Stromal cell of bone marrow (primary cell): ENCODE data around the gene RAPGEF4.
A peak's percentile ranks its signal among the peaks of the same experiment; 100 is the strongest.
"Not testable (repeated sequence)": the region's sequence is repeated elsewhere in the genome, so short reads cannot be mapped to it uniquely, and the experiment has no call there.

Experiments used
- DNase-seq: peaks from one replicate; pipeline ENCODE4 v3.0.0-alpha.2; 2012; ENCODE audit warnings: low read depth

The RAPGEF4 gene

DNA sequence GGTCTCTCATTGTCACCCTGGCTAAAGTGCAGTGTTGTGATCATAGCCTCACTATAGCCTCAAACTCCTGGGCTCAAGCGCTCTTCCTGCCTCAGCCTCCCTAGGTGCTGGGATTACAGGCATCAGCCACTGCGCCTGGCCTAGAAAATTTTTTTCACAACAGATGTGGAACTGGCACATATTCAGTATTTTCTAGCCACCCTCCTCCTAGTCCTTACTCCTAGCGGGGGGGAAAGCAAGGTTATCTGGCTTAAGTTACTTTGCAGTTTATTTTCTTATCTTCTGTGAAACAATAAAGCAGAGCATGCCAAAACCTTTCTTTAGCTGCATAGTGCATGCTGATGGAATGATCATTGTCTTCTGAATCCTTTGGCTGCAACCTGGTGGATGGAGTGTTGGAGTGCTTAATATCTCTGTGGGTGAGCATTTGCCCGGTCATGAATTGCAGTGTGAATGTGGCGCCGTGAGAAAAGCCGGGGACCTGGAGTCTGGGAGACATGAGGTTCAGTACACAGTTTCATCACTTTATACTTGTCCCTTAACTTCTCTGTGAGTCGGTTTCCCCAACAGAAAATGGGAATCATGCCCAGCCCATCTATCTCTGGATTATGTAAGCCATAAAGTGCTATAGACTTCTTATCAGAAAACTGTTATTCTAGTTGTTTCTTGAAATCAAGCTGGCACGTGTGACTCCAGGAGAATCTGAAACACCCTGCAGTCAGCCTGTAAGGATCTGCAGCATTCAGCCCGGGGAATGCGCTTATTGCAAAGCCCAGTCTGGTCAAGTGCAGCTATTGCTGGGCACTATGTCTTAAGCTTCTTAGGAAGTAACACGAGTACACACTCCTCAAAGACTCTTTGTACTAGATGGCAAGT lies 301.8 kb downstream of the RAPGEF4 start:
- no peak for DNase-seq

DNA sequence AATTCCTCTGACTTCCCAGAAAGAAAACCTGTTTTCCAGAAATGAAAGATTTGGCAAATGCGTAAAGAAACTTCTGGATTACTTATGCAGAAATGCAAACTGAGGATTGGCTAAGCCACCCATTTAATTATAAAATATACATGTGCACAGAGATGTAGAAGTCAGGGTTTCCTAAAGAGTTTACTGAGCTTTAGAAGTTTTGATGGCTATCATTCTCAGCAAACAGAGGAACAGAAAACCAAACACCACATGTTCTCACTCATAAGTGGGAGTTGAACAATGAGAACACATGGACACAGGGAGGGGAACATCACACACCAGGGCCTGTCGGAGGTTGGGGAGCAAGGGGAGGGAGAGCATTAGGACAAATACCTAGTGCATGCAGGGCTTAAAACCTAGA lies 302.6 kb downstream of the RAPGEF4 start:
- not testable (repeated sequence) for DNase-seq

DNA sequence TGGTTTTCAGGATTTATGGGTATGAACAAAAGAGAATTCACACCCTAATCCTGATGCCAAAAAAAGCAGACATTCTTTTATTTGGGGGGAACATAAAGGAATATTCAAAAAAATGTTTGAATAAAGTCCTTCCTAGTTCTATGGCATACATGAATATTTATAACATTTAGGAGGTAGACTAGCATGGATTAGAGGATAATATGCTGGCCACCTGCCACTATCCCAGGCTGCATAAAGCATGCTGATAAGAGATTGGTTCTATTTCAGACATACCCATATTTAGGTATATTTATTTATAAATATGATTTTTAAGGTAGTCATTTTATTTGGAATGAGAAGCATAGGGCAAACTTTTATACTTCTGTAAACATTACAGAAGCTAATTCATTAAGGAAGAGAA lies 305.1 kb downstream of the RAPGEF4 start:
- DNase-seq: no peak

DNA sequence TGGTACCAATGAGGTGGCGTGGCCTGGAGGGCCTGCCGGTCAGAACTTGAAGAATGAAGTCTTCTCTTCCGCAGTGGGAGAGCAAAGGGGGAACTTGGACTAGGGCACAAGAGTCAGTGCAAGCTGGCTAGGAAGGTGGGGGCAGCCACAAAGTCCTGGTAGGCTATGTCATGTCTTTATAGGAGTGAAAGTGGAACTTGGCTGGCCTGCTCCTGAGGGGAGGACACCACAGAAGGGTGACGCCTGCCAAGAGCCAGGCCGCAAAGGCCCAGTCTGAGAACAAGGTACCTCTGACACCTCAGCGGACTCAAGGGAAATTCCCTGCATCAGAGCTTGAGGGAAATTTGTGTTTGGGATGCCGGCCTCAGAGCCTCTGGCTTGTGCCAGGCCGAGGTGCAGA lies 307.8 kb downstream of the RAPGEF4 start:
- DNase-seq: no peak

DNA sequence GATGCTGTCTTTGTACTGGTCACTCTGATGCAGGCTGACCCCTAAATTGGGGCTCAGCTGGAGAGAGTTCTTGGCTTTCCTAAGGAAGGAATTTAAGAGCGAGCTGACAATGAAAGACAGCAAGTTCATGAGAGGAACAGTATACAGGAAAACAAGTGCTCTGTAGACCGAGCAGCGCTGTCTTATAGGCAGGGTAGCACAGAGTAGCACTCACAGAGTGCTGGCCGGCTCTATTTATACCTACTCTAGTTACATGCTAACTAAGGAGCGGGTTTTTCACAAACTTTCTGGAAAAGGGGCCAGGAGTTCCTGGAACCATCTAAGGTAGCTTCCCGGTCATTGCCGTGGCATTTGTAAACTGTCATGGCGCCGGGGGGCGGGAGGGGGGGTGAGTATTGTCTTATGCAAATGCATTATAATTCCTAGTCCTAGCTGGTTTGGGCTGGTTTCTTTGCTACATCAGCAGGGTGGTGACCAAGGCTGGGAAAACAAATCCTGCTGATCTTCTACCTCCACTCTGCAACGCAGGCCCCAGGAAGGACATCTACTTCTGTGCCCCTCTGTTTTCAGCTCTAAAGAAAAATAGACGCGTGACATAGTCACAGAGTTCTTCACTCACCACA lies 308.4 kb downstream of the RAPGEF4 start:
- no peak for DNase-seq

DNA sequence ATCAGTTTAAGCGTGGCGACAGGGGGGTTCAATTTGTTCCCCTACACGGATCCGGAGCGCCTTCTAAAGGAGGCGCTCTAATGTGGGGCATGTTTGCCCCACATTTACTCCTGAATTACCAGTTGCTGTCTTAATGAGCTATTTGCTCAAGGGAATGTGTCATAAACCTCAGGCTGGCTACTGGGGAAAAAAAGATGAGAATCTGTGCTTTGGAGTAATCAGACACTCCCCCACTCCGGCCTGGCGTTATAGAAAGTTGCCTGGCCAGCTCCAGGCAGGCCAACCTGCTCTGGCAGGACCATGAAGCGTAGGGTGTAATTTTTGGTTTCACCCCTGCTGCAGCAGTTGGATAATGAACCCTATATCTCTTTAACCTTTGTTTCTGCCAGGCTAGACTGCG lies 309.0 kb downstream of the RAPGEF4 start:
- no peak for DNase-seq

DNA sequence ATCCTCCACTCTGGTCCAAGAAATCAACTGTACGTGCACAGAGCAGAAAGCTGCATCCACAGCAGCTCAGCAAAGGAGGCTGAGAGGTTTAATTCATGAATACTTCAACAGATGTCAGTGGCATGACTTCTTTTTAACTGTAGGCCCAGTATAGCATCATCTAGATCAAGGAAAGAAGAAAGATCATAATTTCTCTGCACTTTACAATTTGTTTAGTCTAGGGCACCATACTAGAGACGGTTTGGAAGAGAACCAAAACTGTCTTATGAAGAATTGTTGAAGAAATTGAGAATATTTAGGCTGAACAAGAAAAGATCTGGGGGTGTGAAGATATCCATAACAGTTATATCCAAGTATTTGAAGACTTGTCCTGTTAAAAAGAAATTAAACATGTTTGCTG lies 309.5 kb downstream of the RAPGEF4 start:
- no peak for DNase-seq

DNA sequence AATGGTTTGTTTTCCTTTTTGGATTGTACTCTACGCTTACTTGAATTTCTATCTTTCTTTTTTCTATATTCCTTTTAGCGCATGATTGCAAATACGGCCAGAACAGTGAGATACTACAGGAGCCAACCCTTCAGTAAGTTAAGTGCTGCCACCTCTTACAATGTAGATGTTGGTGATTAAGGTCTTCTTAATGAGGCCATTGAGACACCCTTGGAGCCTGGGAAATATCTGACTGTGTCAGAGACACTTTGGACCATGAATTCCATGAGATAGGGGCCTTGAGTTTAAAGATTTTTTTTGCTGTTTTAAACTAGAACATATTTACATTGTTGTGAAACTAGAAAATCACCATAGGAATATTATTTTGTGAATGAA lies 312.9 kb downstream of the RAPGEF4 start:
- DNase-seq: no peak

DNA sequence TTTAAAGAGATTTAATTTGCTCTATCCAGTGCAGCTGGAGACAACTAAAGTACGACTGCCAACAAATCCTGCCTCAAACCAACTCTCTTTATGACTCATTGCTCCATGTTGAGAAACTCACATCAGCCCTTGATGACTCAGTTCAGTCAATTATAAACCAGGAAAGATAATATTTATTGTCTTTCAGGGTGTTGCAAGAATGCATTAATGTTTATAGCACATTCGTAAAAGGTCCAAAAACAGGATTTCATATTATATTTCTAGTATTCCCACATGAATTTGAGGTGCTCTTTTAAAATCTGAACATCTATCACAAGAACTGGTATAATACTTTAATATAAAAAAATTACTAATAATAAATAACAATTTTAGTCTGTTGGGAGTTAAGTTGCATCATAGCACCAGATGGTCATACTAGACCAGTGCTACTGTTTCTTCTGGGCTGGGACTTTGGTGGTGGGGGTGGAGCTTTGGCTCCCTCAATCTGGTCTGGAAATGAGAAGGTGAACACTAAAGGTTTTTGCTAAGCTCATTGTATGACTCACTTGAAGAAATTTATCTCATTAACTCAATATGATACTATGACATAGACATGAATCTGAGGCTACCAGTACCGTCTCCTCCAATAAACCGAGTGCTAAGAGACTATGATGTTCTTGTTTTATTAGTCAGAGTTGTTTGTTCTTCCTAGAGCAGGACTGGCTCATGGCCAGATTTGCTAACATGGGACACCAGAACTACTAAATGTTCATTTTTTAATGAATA lies 313.4 kb downstream of the RAPGEF4 start:
- peak; percentile 96 for DNase-seq

DNA sequence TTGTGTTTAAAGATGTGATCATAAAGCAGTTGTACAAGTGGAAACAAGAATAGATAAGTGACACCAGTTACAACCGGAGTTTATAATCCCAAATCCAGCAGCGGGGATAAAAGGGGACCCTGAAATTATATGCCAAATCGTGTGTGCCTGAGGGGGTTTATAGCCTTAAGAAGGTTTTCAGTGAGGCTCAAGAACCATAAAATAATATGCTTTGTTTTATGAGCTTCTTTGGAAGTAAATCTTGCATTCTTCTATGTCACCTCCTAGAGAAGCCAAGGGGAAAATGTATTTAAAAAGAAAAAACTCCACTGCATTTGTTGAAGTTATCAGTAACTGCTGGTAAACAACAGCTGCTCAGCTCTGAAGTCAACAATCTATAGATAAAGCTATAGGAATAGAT lies 314.2 kb downstream of the RAPGEF4 start:
- DNase-seq: no peak

DNA sequence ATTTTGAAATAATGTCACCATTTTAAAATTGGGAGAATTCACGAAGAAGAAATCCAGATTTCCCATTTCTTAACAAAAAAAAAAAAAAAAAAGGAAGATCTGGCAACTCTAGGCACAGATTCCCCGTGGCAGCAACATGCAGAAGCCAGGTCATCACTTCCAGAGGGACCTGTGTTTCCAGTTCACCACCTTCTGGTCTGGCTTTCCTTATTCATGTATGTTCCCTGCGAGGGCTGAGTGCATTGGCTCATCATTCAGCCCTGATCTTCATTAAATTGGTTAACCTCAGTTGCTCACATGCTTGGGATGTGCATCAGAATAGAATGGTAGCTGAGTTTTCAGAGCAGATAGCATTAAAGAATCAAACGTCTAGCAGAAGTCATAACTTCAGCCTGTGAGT lies 315.0 kb downstream of the RAPGEF4 start:
- no peak for DNase-seq

DNA sequence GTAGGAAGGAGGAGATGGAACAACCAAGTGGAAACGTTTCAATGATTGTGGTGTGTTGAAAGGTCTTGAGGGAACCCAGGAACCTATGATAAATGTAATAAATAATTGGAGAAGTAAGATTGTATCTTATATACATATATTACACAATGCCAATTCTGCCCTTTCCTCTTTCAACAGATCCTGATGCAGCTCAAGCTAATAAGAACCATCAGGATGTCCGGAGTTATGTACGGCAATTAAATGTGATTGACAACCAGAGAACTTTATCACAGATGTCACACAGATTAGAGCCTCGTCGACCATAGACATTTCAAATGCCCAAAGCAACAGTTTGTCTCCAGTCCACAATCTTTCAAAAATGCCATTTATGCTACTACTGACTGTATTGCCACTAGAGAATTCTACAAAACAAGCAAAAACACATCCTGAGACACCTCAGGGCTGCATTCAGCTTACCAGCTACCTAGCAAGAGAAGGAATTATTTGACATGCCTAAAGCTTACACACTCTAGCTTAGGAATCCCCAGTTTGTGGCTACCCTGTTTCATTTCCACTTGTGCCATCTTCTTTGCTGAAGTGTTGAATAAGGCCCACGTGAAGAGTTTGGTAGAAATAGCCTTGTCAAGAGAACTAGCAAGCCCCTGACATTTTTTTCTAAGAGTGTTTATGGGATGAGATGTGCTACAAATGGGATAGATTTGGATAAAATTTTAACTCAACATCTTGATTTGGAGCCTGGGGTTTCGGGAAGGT lies 316.0 kb downstream of the RAPGEF4 start:
- no peak for DNase-seq

DNA sequence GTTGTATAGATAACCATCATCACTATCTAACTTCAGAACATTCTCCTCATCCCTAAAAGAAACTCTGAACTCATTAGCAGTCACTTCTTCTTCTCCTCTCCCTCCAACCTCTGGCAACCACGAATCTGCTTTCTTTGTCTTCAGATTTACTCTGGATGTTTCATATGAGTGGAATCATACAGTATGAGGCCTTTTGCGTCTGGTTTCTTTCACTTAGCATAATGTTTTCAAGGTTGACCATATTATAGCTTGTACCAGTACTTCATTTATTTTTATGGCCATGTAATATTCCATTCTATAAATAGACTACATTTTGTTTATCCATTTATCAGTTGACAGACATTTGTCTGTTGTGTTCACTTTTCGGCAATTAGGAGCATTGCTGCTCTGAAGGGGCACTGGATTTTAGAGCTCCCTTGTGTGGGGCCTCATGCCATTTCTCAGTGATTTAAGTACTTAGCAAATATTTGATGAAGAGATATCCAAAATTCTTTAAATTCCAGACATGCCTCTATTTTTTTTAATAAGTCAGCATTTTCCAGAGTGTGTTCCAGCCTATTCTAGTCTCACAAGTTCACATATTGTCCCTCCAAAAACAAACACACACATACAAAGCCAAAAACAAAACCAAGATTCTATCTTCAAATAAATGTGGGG lies 317.5 kb downstream of the RAPGEF4 start:
- DNase-seq: no peak

DNA sequence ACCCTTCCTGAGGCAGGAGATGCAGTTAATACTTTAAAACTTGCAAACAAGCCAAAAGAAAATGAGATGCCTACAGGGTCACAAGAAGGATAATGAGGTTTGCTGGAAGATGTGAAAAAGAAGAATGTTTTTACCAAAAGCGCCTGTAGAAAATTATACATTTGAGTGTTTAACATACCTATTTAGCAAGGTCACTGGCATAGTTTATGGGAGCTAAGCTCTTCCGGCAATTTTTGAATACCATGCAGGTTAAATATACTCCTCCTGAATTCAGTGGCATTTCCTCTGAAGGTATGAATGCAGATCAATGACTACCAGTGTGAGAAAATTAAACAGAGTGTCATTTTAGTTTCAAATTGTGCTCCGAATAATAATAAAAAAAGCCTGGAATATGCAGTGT lies 318.8 kb downstream of the RAPGEF4 start:
- DNase-seq: no peak

DNA sequence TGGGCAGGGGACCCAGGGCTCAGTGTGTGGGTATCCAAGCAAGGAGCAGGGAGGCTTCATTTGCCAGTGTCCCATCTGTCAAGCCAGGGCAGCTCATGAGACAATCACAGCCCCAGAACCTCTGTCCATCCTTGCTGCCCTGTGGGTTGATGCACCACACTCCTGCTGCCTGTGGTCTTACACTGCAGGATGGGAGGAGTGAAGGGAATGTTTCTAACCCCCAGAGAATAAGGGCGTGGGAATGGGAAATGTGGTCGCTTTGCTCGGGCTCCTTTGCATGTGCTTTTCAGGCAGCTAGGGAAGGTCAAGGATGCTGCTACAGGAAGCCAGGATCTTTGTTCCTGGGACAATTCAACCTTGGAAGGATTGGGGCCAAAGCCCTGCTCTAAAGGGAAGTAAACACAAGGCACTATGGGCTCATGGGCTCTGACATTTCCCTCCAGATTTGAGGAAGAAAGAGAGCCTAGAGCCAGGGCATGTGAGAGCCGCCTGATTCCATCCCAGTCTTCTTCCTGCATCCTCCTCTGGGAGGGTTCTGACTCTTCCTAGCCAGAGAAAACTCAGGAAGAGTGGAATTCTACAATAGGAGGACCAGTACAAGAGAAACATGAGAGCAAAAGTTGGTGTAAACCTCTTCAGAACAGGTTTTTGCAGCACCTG lies 321.2 kb downstream of the RAPGEF4 start:
- DNase-seq: no peak

DNA sequence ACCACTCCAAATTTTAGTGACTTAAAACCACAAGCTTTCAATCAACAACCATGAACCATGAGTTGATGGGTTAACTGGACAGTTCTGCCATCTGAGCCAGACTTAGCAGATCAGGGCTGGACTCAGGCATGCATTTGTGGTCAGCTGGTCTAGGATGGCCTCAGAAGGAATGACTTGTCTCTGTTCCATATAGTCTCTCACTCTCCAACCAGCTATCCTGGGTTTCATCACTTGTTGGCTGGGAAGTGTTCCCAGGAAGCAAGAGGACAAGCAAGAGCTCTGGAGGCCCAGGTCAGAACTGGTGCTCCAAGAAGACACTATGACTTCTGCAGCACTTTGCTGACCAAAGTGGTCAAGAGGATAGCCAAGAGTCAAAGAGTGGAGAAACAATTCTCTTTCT lies 322.5 kb downstream of the RAPGEF4 start:
- DNase-seq: no peak

DNA sequence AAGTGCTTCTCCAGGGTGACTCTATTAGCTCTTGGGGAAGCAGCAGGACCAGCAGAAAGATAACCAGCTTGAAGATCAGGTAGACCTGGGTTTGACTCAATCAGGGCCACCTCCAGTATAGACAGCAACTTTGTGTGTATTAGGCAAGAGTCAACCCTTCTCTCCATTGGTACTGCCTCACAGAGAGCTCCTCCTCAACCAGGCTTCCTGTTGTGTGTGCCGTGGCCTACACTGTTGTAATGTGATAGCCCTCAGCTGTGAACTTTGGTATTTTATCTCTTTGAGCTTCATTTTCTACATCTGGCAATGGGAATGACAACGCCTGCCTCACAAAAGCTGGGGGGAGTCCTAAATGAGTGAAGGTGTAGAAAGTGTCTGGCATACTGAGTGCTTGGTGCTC lies 323.0 kb downstream of the RAPGEF4 start:
- no peak for DNase-seq

DNA sequence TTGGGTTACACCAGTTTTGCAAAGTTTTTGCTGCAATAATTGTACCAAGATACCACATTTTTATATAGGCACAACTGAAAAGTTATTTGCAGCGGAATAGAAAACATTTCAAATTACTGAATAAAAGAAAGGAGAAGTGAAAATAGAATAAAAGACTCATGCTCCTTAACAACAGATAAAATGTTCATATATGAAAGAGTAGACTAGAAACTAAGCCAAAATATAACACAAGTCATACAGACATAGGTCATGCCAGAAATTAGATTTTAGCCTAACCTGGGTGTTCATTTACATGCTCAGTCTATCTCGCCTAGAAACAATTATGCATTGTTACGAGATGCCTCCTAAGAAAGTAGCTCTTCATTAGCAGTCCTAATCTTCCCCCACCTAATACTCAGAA lies 323.6 kb downstream of the RAPGEF4 start:
- no peak for DNase-seq

DNA sequence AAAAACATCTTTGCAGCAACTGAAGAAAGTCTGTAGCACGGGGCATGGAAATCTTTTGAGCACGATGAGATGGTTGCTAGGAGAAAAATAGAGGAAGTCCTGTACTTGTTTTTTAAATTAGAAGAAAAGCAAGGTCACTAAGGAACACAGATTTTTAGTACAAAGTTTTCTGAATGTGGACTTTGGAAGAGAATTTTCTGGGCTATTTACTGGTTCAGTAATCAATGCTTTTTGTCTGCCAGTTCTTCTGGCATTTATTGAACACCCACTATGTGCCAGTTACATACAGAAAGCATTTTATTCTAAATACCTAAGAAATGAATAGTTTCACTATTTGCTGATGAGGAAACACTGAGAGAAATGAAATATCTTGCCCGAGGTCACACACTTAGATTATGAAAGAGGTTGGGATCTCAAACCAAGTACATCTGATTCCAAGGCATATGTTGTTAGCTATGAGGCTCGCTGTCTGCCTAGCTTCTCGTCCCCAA lies 324.4 kb downstream of the RAPGEF4 start:
- peak; percentile 35 for DNase-seq

DNA sequence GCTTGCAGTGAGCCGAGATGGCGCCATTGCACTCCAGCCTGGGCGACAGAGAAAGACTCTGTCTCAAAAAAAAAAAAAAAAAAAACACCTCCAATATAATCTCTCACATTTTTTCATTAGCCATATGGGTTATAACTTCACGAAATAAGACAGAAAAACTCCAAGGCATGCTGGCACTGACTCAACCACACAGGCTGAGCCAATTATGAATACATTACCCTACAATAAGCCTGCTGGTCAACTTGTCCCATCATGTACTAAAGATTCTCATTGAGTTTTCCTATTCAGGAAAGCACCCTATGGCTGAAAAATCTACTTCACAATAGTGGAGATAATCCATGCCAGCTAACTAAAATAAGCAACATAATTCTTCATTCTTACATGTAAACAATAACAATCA lies 327.2 kb downstream of the RAPGEF4 start:
- no peak for DNase-seq

DNA sequence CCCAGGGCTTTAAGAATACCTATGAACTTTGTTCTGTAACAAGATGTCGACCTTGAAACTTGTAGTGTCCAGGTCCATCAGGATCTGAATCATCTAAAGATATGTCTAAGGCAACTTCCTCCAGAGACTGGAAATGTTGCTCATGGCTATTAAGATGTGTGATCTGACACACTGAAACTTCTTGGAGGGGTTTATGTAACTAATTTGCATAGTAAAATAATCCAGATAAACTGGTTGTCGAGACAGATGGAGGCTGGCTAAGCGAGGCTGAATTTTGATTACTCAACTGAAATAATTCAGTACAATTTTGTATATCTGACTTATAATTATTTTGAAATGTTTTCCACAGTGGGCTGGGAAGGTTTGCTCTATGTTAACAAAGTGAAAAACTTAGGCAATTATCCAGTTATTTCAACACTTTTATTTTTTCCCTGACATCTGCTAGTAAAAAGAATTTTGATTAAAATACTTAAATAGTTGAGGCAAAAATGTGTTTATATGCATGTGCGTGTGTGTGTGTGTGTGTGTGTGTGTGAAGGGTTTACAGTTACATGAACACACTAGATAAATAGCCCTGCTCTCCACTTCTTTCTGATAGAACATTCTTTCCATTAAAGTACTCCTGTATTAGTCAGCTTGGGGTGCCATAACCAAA lies 328.6 kb downstream of the RAPGEF4 start:
- no peak for DNase-seq
